Measurements from ENCODE around the gene RNF40.
"Not testable (repeated sequence)": the region's sequence is repeated elsewhere in the genome, so short reads cannot be mapped to it uniquely, and the experiment has no call there.

DNA sequence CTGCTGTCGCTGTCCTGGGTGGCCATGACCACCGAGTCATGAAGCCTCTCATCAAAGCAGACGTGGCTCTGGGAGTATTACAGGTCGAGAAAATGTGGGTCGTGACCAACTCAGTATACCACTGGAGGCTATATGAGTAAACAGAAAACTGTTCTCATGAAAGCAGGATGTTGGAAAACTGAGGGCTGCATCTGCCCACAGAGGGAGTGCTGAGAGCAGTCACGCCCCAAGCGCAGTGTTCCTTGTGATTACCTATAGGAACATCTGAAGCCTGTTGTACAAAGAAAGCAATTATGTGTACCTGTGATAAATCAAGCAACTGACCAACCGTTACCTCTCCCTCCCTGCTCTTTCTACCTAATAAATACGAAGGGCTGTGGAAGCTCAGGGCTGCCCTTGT lies 59.3 kb downstream of the RNF40 start:
- TF ChIP-seq, protein P1, sequence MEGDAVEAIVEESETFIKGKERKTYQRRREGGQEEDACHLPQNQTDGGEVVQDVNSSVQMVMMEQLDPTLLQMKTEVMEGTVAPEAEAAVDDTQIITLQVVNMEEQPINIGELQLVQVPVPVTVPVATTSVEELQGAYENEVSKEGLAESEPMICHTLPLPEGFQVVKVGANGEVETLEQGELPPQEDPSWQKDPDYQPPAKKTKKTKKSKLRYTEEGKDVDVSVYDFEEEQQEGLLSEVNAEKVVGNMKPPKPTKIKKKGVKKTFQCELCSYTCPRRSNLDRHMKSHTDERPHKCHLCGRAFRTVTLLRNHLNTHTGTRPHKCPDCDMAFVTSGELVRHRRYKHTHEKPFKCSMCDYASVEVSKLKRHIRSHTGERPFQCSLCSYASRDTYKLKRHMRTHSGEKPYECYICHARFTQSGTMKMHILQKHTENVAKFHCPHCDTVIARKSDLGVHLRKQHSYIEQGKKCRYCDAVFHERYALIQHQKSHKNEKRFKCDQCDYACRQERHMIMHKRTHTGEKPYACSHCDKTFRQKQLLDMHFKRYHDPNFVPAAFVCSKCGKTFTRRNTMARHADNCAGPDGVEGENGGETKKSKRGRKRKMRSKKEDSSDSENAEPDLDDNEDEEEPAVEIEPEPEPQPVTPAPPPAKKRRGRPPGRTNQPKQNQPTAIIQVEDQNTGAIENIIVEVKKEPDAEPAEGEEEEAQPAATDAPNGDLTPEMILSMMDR (IDR thresholded peaks at IDR 0.05; ENCODE audit: poor library complexity), result not testable (repeated sequence)
- TF ChIP-seq EZH2 (IDR thresholded peaks at IDR 0.05; ENCODE audit: borderline replicate concordance), result not testable (repeated sequence)
